Pulmonary artery endothelial cell (primary cell): Measurements from ENCODE around the gene RBM42. TPM values are rescaled to one million over a fixed set of nuclear protein-coding genes. Genes with fewer than 3 reads are reported as not detected.
"Not testable (repeated sequence)": the region's sequence is repeated elsewhere in the genome, so short reads cannot be mapped to it uniquely, and the experiment has no call there.

Source experiments
- DNase-seq: peaks from one replicate; pipeline ENCODE4 v3.0.0-alpha.2; 2011; ENCODE audit warnings: low read depth, low spot score
- total RNA-seq: library from RNA; depleted of rRNA; stranded (reverse); fragments of >200 nt; gene quantifications from 2 replicates; pipeline ENCODE4 v1.2.3, GENCODE V29; 2014

RBM42 gene, protein sequence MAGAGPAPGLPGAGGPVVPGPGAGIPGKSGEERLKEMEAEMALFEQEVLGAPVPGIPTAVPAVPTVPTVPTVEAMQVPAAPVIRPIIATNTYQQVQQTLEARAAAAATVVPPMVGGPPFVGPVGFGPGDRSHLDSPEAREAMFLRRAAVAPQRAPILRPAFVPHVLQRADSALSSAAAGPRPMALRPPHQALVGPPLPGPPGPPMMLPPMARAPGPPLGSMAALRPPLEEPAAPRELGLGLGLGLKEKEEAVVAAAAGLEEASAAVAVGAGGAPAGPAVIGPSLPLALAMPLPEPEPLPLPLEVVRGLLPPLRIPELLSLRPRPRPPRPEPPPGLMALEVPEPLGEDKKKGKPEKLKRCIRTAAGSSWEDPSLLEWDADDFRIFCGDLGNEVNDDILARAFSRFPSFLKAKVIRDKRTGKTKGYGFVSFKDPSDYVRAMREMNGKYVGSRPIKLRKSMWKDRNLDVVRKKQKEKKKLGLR
- 48.2 and 51.7 TPM in 2 replicates for total RNA-seq

DNA sequence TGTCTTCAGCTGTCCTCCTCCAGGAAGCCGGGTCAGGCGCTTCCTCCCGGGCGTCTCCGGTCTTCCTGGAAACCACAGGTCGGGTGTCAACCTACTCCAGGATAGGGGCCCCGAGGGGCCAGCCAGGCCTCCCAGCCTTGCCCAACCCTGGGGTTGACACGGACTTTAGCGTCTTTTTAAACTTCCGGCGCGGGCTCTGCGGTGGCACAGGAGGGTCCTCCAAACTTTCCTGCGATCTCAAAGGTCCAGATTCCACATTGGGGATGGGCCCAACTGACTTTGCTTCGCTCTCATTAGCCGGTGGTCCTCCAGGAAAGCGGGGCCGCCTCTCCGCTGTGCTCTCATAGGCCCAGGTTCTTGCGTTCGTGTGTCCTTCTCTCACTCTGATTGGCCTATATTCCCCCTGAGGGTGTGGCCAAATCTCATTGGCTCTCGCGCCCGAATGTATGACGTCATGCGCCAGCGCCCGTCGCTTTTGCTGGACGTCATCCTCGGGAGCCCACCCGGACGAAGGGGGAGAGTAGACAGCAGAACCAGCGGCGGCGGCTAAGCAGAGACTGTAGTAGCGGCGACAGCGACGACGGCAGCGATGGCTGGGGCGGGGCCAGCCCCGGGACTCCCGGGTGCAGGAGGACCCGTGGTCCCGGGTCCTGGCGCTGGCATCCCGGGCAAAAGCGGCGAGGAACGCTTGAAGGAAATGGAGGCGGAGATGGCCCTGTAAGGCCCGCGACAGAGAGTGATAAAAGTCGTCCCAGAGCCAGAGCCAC, at the start of gene RBM42:
TSS of gene RBM42 (plus strand) at position 472 of the 767 bp plus-strand sequence. CDS start at position 590, 118 bp downstream.
- peak; percentile 95 for DNase-seq

- DNase-seq = no peak
Measured at GRCh38 chr19:35582760-35583159, 46.1 kb upstream of the RBM42 start.

DNA sequence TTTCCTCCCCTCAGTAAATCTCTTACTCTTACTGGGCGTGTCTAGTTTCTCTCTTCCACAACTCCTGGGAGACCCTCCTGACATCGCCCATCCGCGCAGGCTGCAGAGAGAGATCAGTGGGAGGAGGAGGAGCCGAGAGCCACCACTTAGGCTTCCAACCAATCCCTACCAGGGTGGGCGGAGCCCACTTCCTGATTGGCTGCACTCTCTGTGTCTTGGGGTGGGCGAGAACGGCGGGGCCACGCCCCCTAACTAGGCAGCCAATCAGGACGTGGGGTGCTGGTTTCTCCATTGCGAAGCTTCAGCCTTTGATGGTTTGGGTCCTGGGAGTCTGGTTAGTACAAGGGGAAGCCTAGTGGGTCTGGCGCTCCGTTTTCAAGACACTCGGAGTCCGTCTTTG, 43.0 kb upstream of the RBM42 start, which contains the start of gene PMIS2:
TSS of gene PMIS2 (plus strand) at position 326 of the 400 bp plus-strand sequence. CDS start 87 bp downstream, outside the sequence.
- DNase-seq = no peak

- no peak for DNase-seq
Measured at GRCh38 chr19:35587321-35587720, 41.5 kb upstream of the RBM42 start.

DNA sequence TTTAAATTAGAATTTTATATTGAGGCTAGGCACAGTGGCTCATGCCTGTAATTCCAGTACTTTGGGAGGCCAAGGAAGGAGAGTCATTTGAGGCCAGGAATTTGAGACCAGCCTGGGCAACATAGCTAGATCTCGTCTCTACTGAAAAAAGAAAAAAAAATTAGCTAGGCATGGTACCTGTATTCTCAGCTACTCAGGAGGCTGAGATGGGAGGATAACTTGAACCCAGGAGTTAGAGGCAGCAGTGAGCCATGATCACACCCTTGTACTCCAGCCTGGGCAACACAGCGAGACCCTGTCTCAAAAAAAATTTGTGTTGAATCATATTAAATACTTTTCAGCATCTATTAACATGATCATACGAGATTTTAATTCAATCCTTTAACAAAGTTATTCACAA, 38.0 kb upstream of the RBM42 start:
- no peak for DNase-seq

DNA sequence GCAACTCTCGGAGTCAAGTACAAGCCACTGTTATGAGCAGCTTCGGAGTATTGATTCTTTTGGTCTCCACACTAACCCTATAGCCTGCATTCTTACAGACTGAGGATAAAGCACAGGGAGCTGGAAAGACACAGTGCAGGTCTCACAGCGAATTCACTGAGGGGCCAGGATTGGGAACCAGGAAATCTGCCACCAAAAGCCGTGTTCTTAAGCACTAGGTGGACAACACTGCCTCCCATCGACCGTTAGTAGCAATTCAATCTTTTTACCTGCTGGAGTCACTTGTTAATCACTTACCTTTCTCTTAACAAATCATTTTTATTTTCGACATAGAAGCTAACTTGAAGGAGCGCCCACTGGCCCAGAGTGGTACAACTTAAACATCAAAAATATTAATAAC, 36.6 kb upstream of the RBM42 start:
- DNase-seq = no peak

GRCh38 chr19:35595026-35595425, 33.8 kb upstream of the RBM42 start:
- DNase-seq = not testable (repeated sequence)

DNA sequence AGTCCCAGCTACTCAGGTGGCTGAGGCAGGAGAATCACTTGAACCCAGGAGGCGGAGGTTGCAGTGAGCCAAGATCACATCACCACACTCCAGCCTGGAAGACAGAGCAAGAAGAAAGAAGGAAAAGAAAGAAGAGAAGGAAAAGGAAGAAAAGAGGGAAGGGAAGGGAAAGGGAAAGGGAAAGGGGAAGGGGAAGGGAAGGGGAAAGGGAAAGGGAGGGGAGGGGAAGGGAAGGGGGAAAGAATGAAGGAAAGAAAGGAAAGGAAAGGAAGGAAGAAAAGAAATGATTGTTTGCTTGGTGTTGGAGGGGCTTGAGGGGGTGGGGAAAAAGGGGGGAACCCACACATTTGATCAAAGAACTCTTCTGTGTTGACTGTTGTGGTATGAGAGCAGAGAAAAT, 32.9 kb upstream of the RBM42 start:
- no peak for DNase-seq

- DNase-seq = no peak
Measured at GRCh38 chr19:35596366-35596999, 32.4 kb upstream of the RBM42 start.

GRCh38 chr19:35601971-35602370, 26.9 kb upstream of the RBM42 start:
- no peak for DNase-seq

DNA sequence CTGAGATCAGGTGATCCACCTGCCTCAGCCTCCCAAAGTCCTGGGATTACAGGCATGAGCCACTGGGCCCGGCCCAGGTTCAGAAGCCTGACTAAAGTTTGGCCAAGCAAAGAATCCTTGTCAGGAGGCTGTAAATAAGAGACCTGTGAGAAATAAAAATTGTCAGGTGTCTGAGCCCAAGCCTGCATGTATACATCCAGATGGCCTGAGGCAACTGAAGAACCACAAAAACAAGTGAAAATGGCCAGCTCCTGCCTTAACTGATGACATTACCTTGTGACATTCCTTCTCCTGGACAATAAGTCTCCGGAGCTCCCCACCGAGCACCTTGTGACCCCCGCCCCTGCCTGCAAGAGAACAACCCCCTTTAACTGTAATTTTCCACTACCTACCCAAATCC, 24.4 kb upstream of the RBM42 start:
- not testable (repeated sequence) for DNase-seq

- DNase-seq = not testable (repeated sequence)
Measured at GRCh38 chr19:35607170-35607569, 21.7 kb upstream of the RBM42 start.

DNA sequence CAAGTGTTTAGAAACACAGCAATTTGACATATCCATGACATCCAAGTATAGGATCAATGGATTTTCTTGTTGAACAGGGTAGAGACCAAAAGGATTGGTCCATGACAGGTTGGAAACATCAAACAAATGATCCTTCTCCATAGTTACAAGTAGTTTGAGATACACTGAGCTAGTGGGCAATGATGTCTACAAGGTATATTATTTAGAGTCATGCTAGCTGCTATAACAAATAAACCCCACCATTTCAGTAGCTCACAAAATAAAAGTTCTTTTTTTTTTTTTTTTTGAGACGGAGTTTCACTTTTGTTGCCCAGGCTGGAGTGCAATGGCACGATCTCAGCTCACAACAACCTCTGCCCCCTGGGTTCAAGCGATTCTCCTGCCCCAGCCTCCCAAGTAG, 21.2 kb upstream of the RBM42 start:
- no peak for DNase-seq

DNA sequence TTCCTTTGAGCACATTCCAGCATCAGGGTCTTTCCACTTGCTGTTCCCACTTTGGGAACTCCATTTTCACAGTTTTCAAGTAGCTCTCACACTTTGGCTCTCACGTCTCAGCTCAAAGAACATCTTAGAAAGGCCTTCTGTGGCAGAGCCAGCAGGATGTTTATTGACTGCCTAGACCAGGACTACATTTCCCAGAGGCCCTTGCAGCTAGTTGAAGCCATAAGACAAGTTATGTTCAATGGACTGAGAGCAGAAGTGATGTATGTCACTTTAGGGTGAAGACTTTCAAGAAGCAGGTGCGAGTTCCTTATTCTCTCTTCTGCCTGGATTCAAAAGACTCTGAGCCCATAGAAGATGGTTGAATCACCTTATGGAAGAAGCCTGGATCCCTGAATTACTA, 20.6 kb upstream of the RBM42 start:
- no peak for DNase-seq

DNA sequence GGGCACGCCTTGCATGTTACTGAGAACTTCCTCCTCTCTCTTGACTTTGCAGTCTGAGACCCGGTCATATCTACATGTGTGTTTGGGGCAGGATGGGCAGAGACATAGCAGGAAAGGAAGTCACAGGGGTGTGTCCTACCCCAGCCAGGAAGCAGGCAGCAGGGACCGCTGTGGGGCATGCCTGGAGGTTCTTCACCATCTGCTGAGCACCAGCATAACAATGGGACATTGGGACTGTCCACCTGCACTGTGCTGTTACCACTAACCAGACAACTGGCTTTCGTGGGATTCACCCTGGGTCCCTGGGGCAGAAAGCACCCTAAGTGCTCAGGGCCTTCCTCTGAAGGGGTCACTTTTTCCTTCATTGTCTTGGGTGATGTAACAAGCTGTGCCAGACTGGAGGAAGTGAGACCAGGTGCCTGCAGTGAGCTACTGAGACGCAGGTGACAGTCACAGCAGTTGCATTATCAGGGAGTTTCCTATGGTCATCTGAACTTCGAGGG, 18.9 kb upstream of the RBM42 start:
- DNase-seq = no peak

DNA sequence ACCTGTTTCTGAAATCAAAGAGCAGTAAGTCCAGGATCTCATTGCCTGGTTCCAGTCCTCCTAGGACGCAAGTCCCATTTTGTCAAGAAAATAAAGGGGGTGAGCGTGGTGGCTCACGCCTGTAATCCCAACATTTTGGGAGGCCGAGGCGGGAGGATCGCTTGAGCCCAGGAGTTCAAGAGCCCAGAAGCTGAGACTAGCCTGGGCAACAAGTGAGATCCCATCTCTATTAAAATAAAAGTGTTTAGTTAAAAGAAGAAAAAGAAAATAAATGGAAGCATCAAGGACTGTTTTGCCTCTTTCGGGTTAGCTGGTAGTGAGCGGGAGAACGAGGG, 16.6 kb upstream of the RBM42 start:
- DNase-seq = no peak

DNA sequence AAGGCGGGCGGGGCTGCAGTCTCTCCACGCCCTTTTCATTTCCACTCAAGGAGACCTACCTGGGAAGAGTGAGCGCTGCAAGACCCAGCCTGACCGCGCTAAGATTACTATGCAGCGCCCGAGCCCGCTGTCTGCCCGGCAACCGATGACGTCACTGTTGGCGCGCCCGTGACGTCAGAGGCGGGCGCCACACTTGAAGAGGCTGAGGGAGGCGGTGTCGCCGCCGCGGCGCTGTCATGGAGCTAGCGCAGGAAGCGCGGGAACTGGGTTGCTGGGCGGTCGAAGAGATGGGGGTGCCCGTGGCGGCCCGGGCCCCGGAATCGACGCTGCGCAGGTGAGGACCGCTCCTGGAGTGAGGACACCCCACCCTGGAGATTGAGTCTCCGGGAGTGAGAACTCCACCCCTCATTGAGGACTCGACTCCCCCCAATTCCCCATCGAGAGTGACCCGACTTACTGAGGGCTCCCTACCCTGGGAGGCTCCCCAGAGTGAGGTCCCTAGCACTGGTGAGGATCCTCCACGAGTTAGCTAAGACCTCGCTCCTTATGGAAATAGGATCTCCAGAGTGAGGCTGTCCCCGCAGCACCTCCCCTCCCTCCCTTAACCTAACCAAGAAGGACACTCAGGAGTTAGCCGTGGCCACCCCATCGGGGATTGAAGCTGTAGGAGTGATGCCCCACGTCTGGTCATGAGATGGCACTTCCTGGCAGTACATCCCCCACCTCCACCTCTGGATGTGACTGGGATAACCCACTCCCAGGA, 16.1 kb upstream of the RBM42 start, which contains the start of gene HAUS5:
TSS of gene HAUS5 (plus strand) at position 177 of the 763 bp plus-strand sequence. CDS start at position 237, 60 bp downstream.
- peak; percentile 57 for DNase-seq

GRCh38 chr19:35613574-35613973, 15.3 kb upstream of the RBM42 start:
- no peak for DNase-seq

GRCh38 chr19:35615036-35615435, 13.8 kb upstream of the RBM42 start:
- no peak for DNase-seq

DNA sequence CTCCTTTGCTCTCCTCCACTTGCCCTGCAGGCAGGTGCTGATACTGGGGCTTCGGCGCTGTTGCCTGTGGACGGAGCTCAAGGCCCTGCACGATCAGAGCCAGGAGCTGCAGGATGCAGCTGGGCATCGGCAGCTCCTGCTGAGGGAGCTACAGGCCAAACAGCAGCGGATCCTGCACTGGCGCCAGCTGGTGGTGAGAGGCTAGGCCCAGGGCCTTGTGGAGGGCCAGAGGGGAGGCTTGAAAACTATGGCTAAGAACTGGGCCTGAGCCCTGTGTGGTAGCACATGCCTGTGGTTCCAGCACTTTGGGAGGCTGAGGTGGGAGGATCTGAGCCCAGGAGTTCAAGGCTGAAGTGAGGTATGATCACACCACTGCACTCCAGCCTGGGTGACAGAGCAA, 10.0 kb upstream of the RBM42 start:
- DNase-seq = no peak
